ENCODE measurements around the gene OPCML. TPM values are rescaled to one million over a fixed set of nuclear protein-coding genes. Genes with fewer than 3 reads are reported as not detected.

Gene OPCML
- total RNA-seq, 1 experiment from 2014 or later = 0.13 TPM

DNA sequence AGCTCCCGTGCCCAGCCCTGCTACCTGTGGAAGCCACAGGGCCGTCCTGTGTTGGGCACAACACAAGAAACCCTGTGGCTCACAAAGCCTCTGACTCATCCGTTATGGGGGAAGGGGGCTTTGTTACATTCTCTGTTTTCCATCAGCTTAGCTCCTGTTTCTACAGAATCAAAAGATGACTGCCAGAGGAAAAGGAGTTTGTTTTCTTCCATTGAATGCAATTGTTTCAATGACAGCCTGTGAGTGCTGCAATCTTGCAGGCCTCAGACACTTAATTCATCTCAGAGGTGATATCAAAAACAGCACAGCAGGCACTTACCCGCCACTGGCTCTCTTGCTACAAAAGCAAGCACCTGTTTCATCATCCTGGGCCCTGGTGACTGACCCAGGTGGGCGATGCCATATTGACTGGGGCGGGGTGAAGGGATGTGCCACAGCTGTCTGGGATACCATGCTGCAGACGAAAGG, 194.3 kb downstream of the OPCML start:
- no peak for DNase-seq (ENCODE audit: low spot score)
- intact Hi-C loops (cut with micrococcal nuclease; ENCODE audit: unreplicated experiment) = no loop called here
- Histone ChIP-seq H3K36me3 (ENCODE audit: insufficient read depth, low read length, poor library complexity, severe bottlenecking) (no peaks in the 10 kb centered on the region), H3K4me1 (ENCODE audit: insufficient read depth, low read length, poor library complexity, severe bottlenecking) (no peaks in the 10 kb centered on the region), H3K27me3 (replicated peaks; ENCODE audit: insufficient read depth, low read depth, low read length, poor library complexity) (no peaks in the 10 kb centered on the region), H3K9me3 (ENCODE audit: low read depth, low read length, poor library complexity, severe bottlenecking) (peaks cover 28% of the 10 kb centered on the region), H3K4me3 (ENCODE audit: low read depth, low read length, poor library complexity, severe bottlenecking) (no peak overlapping the region), H3K27ac (ENCODE audit: low read depth, low read length, poor library complexity, severe bottlenecking) (no peak overlapping the region)
- no TSS peak for BruUV-seq (replicated peaks)
- ChIA-PET POLR2A (ENCODE audit: low non-redundant PET) (interaction anchor here (0.6 kb wide), 1 partner anchor 171 kb away, joined by 3 read pairs; no protein-coding TSS in a partner anchor), CTCF (no interaction called here)
- no peak for TF ChIP-seq EZH2 (IDR thresholded peaks at IDR 0.05; ENCODE audit: borderline replicate concordance, low read depth, low read length, poor library complexity, severe bottlenecking)
- TF ChIP-seq, protein P1, sequence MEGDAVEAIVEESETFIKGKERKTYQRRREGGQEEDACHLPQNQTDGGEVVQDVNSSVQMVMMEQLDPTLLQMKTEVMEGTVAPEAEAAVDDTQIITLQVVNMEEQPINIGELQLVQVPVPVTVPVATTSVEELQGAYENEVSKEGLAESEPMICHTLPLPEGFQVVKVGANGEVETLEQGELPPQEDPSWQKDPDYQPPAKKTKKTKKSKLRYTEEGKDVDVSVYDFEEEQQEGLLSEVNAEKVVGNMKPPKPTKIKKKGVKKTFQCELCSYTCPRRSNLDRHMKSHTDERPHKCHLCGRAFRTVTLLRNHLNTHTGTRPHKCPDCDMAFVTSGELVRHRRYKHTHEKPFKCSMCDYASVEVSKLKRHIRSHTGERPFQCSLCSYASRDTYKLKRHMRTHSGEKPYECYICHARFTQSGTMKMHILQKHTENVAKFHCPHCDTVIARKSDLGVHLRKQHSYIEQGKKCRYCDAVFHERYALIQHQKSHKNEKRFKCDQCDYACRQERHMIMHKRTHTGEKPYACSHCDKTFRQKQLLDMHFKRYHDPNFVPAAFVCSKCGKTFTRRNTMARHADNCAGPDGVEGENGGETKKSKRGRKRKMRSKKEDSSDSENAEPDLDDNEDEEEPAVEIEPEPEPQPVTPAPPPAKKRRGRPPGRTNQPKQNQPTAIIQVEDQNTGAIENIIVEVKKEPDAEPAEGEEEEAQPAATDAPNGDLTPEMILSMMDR (conservative IDR thresholded peaks at IDR 0.05; ENCODE audit: low read depth, low read length) = no peak

DNA sequence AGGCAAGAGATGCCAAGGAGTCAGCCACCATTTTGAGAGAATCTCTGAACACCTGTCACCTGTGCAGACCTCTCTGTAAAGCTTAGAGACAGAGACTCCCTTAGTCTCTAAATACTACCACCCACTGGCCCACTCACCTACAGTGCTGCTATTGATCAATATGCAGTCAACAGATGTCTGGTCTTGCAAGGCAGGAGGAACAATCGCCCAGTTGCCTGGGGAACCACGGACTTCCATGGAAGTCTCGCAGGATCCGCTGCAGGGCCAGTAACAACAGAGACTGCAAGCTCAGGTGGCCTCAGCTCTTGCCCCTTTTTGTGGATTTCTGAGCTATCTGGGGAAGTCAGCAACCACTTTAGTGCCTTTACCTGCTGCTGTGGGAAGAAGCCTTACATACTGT, 195.1 kb downstream of the OPCML start:
- peaks cover 27% of the 10 kb centered on the region for H3K9me3 ChIP-seq (ENCODE audit: low read depth, low read length, poor library complexity, severe bottlenecking)
- TF ChIP-seq, protein P1 (conservative IDR thresholded peaks at IDR 0.05; ENCODE audit: low read depth, low read length) = no peak
- TF ChIP-seq EZH2 (IDR thresholded peaks at IDR 0.05; ENCODE audit: borderline replicate concordance, low read depth, low read length, poor library complexity, severe bottlenecking) = no peak
- ChIA-PET POLR2A (ENCODE audit: low non-redundant PET) (interaction anchor here (0.6 kb wide), 1 partner anchor 172 kb away, joined by 3 read pairs; no protein-coding TSS in a partner anchor), CTCF (no interaction called here)
- DNase-seq (ENCODE audit: low spot score) = no peak
- H3K27me3 ChIP-seq (replicated peaks; ENCODE audit: insufficient read depth, low read depth, low read length, poor library complexity) = no peaks in the 10 kb centered on the region
- no peak overlapping the region for H3K27ac ChIP-seq (ENCODE audit: low read depth, low read length, poor library complexity, severe bottlenecking)
- no peaks in the 10 kb centered on the region for H3K4me1 ChIP-seq (ENCODE audit: insufficient read depth, low read length, poor library complexity, severe bottlenecking)
- intact Hi-C loops (cut with micrococcal nuclease; ENCODE audit: unreplicated experiment) = no loop called here
- H3K4me3 ChIP-seq (ENCODE audit: low read depth, low read length, poor library complexity, severe bottlenecking) = no peak overlapping the region
- no TSS peak for BruUV-seq (replicated peaks)
- H3K36me3 ChIP-seq (ENCODE audit: insufficient read depth, low read length, poor library complexity, severe bottlenecking) = no peaks in the 10 kb centered on the region

DNA sequence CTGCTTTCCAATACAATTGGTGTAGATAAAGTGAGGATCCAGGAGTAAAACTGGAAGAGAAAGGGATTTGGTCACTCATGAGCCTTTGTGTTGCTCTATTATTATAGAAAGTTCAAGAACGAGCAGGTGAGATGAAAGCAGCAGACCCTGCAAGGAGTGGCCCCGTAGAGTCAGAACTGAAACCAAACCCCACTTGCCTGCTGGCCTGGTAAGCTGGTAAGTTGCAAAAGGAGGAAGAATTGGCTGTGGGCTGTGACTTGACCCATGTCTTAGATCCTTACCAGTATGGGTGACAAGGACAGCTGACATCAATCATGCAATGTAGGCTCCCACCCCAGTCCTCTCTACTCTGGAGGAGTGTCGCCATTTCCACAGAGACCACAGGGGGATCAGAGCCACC, 201.3 kb downstream of the OPCML start:
- DNase-seq (ENCODE audit: low spot score) = no peak

More for the DNA sequence above, 201.3 kb downstream of the OPCML start:
- no TSS peak for BruUV-seq (replicated peaks)
- H3K9me3 ChIP-seq (ENCODE audit: low read depth, low read length, poor library complexity, severe bottlenecking) = peaks cover 14% of the 10 kb centered on the region
- no peak for TF ChIP-seq EZH2 (IDR thresholded peaks at IDR 0.05; ENCODE audit: borderline replicate concordance, low read depth, low read length, poor library complexity, severe bottlenecking)
- TF ChIP-seq, protein P1 (conservative IDR thresholded peaks at IDR 0.05; ENCODE audit: low read depth, low read length) = no peak
- H3K27ac ChIP-seq (ENCODE audit: low read depth, low read length, poor library complexity, severe bottlenecking) = no peak overlapping the region
- intact Hi-C loops (cut with micrococcal nuclease; ENCODE audit: unreplicated experiment) = no loop called here
- ChIA-PET CTCF (no interaction called here), POLR2A (ENCODE audit: low non-redundant PET) (no interaction called here)
- H3K4me3 ChIP-seq (ENCODE audit: low read depth, low read length, poor library complexity, severe bottlenecking) = no peak overlapping the region
- no peaks in the 10 kb centered on the region for H3K36me3 ChIP-seq (ENCODE audit: insufficient read depth, low read length, poor library complexity, severe bottlenecking)
- H3K27me3 ChIP-seq (replicated peaks; ENCODE audit: insufficient read depth, low read depth, low read length, poor library complexity) = no peaks in the 10 kb centered on the region
- H3K4me1 ChIP-seq (ENCODE audit: insufficient read depth, low read length, poor library complexity, severe bottlenecking) = no peaks in the 10 kb centered on the region

Measured in A673 (cell line).